Measurements from ENCODE around the gene TBC1D13.
"Not testable (repeated sequence)": the region's sequence is repeated elsewhere in the genome, so short reads cannot be mapped to it uniquely, and the experiment has no call there.

- TF ChIP-seq ESRRA (CRISPR knock-in tag; IDR thresholded peaks at IDR 0.05; ENCODE audit: borderline replicate concordance); JUN (CRISPR knock-in tag; IDR thresholded peaks at IDR 0.05); ZNF121 (CRISPR knock-in tag; IDR thresholded peaks at IDR 0.05); TCF7 (CRISPR knock-in tag; IDR thresholded peaks at IDR 0.05; ENCODE audit: low read depth): not testable (repeated sequence)
- TF ChIP-seq, protein P1, sequence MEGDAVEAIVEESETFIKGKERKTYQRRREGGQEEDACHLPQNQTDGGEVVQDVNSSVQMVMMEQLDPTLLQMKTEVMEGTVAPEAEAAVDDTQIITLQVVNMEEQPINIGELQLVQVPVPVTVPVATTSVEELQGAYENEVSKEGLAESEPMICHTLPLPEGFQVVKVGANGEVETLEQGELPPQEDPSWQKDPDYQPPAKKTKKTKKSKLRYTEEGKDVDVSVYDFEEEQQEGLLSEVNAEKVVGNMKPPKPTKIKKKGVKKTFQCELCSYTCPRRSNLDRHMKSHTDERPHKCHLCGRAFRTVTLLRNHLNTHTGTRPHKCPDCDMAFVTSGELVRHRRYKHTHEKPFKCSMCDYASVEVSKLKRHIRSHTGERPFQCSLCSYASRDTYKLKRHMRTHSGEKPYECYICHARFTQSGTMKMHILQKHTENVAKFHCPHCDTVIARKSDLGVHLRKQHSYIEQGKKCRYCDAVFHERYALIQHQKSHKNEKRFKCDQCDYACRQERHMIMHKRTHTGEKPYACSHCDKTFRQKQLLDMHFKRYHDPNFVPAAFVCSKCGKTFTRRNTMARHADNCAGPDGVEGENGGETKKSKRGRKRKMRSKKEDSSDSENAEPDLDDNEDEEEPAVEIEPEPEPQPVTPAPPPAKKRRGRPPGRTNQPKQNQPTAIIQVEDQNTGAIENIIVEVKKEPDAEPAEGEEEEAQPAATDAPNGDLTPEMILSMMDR (IDR thresholded peaks at IDR 0.05) = peak; percentile 29; the same call in 1 of the 2 replicates
- TF ChIP-seq, protein P2, sequence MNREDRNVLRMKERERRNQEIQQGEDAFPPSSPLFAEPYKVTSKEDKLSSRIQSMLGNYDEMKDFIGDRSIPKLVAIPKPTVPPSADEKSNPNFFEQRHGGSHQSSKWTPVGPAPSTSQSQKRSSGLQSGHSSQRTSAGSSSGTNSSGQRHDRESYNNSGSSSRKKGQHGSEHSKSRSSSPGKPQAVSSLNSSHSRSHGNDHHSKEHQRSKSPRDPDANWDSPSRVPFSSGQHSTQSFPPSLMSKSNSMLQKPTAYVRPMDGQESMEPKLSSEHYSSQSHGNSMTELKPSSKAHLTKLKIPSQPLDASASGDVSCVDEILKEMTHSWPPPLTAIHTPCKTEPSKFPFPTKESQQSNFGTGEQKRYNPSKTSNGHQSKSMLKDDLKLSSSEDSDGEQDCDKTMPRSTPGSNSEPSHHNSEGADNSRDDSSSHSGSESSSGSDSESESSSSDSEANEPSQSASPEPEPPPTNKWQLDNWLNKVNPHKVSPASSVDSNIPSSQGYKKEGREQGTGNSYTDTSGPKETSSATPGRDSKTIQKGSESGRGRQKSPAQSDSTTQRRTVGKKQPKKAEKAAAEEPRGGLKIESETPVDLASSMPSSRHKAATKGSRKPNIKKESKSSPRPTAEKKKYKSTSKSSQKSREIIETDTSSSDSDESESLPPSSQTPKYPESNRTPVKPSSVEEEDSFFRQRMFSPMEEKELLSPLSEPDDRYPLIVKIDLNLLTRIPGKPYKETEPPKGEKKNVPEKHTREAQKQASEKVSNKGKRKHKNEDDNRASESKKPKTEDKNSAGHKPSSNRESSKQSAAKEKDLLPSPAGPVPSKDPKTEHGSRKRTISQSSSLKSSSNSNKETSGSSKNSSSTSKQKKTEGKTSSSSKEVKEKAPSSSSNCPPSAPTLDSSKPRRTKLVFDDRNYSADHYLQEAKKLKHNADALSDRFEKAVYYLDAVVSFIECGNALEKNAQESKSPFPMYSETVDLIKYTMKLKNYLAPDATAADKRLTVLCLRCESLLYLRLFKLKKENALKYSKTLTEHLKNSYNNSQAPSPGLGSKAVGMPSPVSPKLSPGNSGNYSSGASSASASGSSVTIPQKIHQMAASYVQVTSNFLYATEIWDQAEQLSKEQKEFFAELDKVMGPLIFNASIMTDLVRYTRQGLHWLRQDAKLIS (CRISPR knock-in tag; IDR thresholded peaks at IDR 0.05; ENCODE audit: borderline replicate concordance) = not testable (repeated sequence)
Measured at GRCh38 chr9:128851779-128852600, 64.9 kb downstream of the TBC1D13 start.

Data from WTC11 (cell line).